Stimulated activated CD4-positive, alpha-beta T cell treated with anti-CD3 and anti-CD28 coated beads, Interleukin-4, amount 100 ng/mL, for 48 hours (primary cell): Measurements from ENCODE around the gene TTC38.
"Not testable (repeated sequence)": the region's sequence is repeated elsewhere in the genome, so short reads cannot be mapped to it uniquely, and the experiment has no call there.

Experiments
- DNase-seq, 2 donors: peaks; one replicate each; pipeline ENCODE4 v3.0.0-alpha.2; 2020; ENCODE audit warnings: low read depth in 2 of 2

TTC38 gene

GRCh38 chr22:46246178-46246577, 21.6 kb upstream of the TTC38 start:
- no peak for DNase-seq

- DNase-seq, result no peak
Observed at GRCh38 chr22:46247443-46247975, 20.3 kb upstream of the TTC38 start.

- peak; percentile 80 to 87 for DNase-seq
Observed at GRCh38 chr22:46250035-46250782, 17.6 kb upstream of the TTC38 start, which contains the start of gene CDPF1. TSS of gene CDPF1 (minus strand) at chr22:46250293. CDS start at chr22:46248284, 2,009 bp downstream.

GRCh38 chr22:46250783-46251125, 17.1 kb upstream of the TTC38 start:
- no peak for DNase-seq

GRCh38 chr22:46251266-46251665, 16.5 kb upstream of the TTC38 start:
- no peak for DNase-seq

GRCh38 chr22:46251816-46252380, 15.9 kb upstream of the TTC38 start:
- no peak for DNase-seq

- DNase-seq, result no peak
Observed at GRCh38 chr22:46256358-46256958, 11.3 kb upstream of the TTC38 start.

- no peak for DNase-seq
Observed at GRCh38 chr22:46259374-46259773, 8.4 kb upstream of the TTC38 start.

DNA sequence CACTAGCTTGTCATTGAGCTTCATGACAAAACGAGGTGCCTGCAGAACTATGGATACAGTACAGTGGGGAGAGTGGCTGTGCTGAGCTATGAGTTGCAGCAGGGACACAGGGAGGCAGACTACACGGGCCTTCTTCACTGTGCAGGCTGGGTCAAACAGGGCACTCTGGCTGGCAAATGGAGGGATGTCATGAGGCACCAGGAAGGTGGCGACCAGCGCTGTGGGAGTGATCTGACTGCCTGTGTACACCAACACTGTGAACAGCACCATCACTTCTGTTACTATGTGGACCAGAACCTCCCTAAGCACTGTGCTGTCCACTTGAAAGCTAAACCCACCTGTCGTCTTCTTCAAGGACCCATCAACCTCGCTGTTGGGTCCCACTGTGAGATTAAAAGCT, 7.8 kb upstream of the TTC38 start:
- no peak for DNase-seq

DNA sequence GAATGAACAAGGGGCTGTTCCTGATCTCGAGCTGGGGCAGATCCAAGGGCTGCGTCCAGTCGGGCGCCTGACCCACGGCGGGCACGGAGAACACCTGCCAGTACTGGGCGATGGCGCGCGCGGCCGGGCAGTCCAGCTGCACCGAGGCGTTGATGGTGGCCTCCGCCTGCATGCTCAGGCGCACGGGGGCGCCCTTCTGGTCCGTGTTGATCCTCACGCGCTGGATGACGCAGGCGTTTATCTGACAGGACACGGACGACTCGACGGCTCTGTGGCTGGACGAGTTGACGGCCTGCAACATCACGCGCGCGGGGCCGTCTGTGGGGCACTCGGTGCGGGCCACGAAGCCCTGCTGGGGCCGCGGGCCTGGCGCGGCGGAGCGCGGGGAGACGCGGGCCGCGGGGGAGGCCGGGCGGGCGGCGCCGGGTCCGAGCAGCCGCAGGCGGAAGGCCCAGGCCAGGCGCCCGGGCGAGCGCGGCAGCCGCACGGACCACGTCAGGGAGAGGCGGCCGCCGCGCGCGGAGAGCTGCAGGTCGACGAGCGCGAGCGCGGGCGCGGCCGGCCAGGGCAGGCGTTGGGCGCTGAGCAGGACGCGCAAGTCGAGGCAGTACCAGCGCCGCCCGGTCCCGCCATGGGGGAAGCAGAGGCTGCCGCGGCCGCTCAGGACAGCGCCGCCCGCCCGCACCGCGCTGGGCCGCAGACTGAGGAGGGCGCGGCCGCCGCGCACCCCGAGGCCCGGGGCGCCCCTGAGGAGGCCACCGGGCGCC, 5.2 kb upstream of the TTC38 start:
- no peak for DNase-seq

- DNase-seq, result no peak
Observed at GRCh38 chr22:46263216-46263590, 4.6 kb upstream of the TTC38 start, which contains the start of gene PKDREJ. TSS of gene PKDREJ (minus strand) at chr22:46263343. CDS start at chr22:46263322, 21 bp downstream.

- not testable (repeated sequence) for DNase-seq
Observed at GRCh38 chr22:46264520-46264919, 3.3 kb upstream of the TTC38 start.

DNA sequence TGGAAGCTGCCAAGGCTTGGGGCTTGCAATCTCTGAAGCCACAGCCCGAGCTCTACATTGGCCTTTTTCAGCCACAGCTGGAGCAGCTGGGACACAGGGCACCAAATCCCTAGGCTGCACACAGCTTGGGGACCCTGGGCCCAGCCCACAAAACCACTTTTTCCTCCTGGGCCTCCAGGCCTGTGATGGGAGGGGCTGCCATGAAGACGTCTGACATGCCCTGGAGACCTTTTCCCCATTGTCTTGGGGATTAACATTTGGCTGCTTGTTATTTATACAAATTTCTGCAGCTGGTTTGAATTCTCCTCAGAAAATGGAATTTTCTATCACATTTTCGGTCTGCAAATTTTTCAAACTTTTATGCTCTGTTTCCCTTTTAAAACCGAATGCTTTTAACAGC, 2.2 kb upstream of the TTC38 start:
- not testable (repeated sequence) for DNase-seq

GRCh38 chr22:46269564-46269963, 1.8 kb downstream of the TTC38 start:
- DNase-seq, result no peak

GRCh38 chr22:46272196-46272595, 4.4 kb downstream of the TTC38 start:
- DNase-seq, result no peak

- DNase-seq, result no peak
Observed at GRCh38 chr22:46272762-46273431, 5.1 kb downstream of the TTC38 start.

DNA sequence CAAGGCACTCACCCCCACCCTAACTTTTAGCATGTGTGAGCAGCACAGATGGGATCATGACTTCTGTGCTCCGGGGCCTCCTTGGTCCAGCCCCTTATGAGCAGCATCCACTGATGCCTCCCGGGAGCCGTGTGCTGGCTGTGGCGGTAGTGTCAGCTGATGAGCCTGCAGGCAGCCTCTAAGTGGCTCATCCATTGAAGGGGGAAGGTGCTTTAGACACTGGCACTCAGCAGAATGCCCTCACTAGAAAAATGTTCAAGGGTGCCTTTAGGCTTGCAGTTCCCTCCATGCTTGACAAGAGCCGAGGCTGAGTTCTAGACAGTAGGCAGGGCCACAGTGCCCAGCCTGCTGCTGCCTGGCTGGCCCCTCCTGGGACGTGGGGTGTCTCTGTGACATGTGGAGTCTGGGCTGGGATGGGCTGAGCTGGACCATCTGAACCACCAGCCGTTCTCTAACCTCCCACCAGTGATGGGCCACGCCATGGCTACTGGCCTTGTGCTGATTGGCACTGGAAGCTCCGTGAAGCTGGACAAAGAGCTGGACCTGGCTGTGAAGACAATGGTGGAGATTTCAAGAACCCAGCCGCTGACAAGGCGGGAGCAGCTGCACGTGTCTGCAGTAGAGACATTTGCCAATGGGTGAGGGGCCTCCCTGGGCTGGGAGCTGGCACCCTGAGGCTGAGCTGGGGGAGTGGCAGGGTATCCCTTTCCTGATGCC, 5.8 kb downstream of the TTC38 start:
- DNase-seq, result no peak

DNA sequence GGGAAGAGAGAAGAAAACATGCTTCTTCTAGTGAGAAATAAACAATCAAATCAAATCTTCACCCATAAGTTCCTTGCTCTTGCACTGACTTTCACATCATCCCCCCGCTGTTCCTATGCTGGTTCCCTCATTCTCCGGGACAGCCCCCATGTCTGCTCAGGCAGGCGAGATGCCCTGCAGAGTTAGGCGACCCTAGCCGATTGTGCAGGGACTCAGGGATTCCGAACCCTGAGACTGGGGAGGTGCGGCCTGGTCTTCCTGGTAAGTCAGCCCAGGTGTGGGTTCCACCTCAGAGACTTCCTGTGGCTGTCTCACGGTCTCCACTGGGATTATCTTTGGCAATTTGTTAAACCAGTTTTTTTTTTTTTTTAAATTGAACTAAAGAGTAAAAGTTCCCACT, 6.6 kb downstream of the TTC38 start:
- no peak for DNase-seq

DNA sequence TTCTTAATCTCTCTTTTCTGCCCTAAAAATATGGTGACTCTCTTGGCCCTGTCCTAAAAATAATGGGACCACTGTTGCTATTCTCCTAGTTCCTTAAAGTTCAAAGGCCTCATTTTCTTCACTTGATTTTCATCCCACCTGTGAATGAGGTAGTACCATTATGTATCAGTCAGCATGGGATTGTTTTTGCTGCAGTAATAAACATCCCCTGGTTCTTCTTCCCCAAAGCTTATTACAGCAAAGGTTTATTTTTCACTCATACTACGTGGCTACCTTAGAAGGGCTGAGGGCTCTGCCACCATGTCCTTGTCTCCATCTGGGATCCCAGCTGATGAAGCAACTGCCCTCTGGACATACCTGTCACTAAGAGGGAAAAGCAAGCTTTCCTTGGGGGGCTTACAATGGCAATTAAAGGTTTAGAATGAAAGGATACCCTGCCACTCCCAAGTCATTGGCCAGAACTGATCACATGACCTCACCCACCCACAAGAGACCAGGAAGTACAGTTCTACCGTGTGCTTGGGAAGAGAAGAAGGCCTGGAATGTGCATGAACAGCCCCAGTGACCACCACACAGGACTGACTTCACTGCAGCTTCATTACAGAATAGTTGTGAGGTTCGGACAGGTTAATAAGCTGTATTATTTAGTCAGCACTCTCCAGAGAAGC, 7.8 kb downstream of the TTC38 start:
- no peak for DNase-seq

- DNase-seq, result no peak
Observed at GRCh38 chr22:46276563-46276962, 8.8 kb downstream of the TTC38 start.
